Epithelial cell of esophagus (primary cell): Measurements from ENCODE around the gene PARD3B.

Experiments used
- DNase-seq: peaks from one replicate; pipeline ENCODE4 v3.0.0; 2010; ENCODE audit warnings: low read depth
- H3K4me3 ChIP-seq: 2 replicates; pipeline ENCODE4 v1.5.1; 2011; ENCODE audit warnings: mild to moderate bottlenecking, low read length, control low read depth
- CTCF ChIP-seq: IDR thresholded peaks from 2 replicates; pipeline ENCODE4 v1.5.1; 2011; ENCODE audit warnings: low read depth, mild to moderate bottlenecking, low read length, control low read depth, inconsistent platforms; ENCODE audit not compliant: insufficient read depth; ENCODE audit errors: missing control alignments

The PARD3B gene

DNA sequence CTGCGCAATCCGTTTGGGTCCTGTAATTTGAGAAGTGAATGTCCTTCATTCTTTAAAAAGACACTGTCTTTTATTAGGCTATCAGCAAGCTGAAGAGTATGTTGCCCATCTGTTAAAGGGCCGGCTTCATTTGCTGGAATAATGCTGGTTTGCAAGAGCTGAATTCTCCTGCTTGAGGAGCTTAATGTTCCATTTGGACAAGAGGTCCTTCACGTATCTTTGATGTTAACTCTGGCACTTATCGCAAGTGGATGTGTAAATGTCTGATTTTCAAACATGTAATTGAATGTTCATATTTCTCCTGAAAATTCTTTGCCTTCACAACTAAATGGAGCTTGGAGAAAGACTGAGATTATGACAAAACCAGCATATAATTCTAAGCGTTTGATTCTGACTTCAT lies 856.2 kb downstream of the PARD3B start:
- H3K4me3 ChIP-seq = no peak overlapping the region
- no peak for TF ChIP-seq CTCF
- DNase-seq = no peak

DNA sequence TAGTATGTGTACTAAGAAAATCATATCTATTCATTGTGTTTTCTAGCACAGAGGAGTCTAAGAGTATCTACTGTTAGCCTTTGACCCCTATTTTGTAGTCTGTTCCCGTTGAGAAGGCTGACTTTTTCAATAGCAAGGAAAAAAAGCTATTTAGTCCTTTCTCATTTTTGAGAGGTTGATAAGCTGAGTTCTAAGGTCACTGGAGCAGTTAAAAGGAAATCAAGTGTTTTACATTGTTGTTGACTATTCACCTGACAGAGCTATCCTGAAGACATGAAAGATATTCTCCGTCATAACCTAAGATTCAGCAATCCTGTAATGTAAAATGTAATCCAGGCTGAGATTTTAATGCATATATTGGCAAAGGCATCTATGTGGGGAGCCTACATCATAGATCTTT lies 856.7 kb downstream of the PARD3B start:
- no peak for DNase-seq
- no peak overlapping the region for H3K4me3 ChIP-seq
- TF ChIP-seq CTCF = no peak

DNA sequence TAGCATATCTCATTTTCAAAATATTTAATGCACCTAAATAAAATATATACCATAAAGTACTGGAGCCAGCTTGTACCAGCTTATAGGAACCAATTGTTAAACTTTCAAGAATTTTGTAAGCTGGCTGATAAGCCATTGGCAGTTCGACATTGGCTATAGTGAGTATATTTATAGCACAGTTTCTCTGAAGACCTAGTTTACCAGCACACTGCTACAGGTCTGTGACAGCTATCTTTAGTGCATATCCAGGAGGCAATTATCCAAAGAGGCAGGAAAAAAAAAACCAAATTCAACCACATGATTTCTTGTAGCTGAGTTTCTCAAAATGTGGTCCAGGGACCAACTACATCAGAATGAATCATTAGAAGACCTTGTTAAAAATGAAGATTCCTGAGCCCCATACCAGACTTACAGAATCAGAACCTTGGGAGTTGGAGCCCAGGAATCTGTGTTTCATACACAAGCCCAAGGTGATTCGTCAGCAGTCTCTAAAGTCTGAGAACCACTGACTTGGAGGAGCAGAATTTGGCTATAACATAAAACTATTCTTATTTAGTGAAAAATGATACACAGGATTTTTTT lies 858.1 kb downstream of the PARD3B start:
- DNase-seq = no peak
- no peak overlapping the region for H3K4me3 ChIP-seq
- no peak for TF ChIP-seq CTCF

- no peak overlapping the region for H3K4me3 ChIP-seq
- DNase-seq = peak; percentile 19
- no peak for TF ChIP-seq CTCF
These were observed 859.9 kb downstream of the PARD3B start for GRCh38 chr2:205405194-205405593.

- no peak for TF ChIP-seq CTCF
- H3K4me3 ChIP-seq = no peak overlapping the region
- peak; percentile 45 for DNase-seq
These were observed 860.5 kb downstream of the PARD3B start for GRCh38 chr2:205405752-205406151.

DNA sequence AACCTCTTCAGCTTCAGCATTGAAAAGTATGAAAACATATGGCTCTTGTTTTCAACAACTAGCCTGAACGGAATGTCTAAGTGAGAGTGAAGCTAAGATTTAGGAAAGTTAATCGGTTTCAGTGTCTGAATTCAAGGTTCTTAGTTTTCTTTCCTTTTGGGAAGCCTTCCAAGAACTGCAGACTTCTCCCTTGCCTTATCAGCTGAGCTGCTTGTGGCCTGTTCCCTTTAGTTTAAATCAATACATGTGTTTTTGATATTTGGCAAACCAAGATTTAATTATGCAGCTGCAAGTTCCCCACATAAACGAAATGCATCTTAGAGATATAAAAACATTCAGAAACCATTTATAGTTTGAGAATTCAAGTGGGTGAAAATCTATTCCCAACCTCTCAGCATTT lies 862.7 kb downstream of the PARD3B start:
- DNase-seq = no peak
- H3K4me3 ChIP-seq = no peak overlapping the region
- TF ChIP-seq CTCF = no peak

GRCh38 chr2:205408696-205409095 lies 863.4 kb downstream of the PARD3B start:
- no peak overlapping the region for H3K4me3 ChIP-seq
- no peak for DNase-seq
- no peak for TF ChIP-seq CTCF
